HG02852 (cell line): Measurements from ENCODE around the gene HPSE.
"Not testable (repeated sequence)": the region's sequence is repeated elsewhere in the genome, so short reads cannot be mapped to it uniquely, and the experiment has no call there.

Source experiments
- ATAC-seq: cut with Tn5 transposase; IDR thresholded peaks from one replicate; pipeline ENCODE4 v1.9.1; 2021; ENCODE audit warnings: mild to moderate bottlenecking, moderate library complexity; ENCODE audit not compliant: unreplicated experiment

The HPSE gene

DNA sequence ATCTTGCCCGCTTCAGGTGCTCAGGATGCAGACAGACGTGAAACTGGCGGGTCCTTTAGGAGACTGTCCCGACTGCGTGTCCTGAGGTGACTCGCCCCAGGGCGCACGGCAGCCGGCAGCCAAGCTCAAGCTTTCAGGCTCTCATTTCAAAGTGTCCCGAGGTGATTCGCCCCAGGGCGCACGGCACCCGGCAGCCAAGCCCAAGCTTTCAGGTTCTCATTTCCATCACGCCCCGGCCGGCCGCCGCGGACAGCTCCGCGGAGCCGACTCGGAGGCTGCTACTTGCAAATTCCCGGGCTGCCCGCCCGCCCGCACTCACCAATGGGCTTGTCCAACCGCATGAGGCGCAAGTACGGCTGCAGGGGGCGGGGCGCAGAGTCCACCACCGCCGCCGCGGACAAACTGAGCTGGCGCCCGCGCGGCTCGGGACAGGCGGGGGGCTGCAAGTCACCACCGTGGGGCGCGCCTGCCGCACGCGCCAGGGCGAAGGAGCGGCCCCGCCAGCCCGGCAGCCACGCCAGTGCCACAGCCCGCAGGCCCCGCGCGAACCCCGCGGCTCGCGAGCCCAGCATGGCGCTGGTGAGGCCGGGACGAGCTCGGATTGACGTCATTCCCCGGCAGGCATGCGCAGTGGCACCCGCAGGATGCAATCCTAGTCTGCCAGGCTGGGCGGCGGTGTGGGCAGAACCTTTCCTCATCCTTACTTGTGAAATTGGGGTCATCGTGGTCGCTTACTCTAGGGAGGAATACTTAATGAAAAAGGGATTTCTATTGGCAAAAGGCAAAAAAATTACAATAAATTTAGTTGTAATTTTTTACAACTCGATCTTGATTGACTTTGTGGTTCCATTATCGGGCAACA is 50.2 kb downstream of the HPSE start, which contains the start of gene COQ2:
Gene COQ2 (minus strand): TSS at position 606 of the 862 bp plus-strand sequence. CDS start 34 bp downstream, at position 572.
- peak; percentile 87 for ATAC-seq

DNA sequence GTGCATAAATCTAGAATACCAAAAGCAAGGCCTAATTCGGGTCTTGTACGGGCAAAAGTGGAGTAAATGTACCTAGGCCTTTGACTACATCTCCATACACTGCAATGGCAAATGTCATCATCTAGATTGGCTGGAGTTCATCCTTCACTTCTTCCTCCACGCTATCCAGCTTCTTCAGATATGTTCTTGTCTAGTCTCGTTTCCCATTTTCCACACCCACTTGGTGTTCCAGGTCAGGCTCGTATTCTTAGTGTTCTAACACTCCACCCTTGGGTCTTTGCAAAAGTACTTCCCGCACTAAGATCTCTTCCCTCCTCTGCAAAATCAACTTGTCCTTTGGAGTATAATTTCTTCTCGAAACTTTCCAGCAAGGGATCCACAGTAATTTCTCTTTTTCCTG is 51.5 kb downstream of the HPSE start:
- ATAC-seq: no peak

DNA sequence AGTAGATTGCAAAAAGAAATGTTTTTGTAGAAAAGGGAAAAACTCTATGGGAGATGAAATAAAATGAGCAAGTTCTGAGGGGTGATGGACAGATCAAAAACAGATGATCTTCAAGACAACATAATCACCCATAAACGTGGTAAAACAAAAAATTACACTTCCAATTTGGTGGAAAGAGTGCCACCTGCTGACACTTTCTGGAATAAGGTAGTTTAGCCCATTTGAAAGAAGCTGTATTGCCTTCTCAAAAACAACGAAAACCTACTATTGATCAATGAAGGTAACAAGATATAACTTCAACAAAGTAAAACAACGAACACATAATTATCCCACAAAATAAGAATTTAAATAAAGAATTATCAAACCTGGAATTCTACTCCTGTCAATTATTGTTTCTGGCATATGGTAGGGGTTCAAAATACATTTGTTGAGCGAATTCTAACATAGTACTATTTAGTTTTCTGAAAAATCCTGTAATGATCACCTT is 52.6 kb downstream of the HPSE start:
- ATAC-seq: no peak

DNA sequence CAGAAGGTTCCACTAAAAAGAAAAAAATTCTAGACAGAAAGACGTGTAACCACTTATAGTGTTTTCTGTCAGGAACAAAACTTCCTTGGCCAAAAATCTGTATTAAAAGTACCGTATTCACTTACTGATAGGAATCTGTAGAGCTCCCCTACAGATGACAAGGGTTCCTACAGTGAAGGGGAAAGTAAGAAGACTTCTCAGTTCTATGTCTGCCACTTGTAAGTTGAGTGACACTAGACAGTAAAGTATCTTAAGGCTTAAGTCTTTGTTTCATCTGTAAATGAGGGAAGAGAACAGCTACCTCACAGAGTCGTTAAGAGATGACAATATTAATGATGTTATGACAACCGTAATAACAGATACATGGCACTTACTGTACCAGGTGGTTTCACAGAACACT is 53.3 kb downstream of the HPSE start:
- no peak for ATAC-seq

DNA sequence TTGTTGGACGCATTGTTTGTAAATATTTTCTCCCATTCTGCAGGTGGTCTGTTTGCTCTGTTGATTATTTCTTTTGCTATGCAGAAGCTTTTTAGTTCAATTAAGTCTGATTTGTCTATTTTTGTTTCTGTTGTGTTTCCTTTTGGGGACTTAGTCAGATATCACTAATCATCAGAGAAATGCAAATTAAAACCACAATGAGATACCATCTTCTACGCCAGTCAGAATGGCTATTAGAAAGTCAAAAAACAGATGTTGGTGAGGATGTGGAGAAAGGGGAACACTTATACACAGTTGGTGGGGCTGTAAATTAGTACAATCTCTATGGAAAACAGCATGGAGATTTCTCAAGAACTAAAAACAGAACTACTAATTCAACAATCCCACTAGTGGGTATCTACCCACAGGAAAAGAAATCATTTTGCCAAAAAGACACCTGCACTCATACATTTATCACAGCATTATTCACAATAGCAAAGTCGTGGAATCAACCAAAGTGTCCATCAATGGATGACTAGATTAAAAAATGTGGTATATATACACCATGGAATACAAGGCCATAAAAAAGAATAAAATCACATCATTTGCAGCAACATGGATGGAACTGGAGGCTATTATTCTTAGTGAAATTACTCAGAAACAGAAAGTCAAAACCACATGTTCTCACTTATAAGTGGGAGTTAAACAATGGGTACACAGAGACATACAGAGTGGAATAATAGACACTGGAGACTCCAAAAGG is 58.2 kb downstream of the HPSE start:
- ATAC-seq: peak; percentile 65

DNA sequence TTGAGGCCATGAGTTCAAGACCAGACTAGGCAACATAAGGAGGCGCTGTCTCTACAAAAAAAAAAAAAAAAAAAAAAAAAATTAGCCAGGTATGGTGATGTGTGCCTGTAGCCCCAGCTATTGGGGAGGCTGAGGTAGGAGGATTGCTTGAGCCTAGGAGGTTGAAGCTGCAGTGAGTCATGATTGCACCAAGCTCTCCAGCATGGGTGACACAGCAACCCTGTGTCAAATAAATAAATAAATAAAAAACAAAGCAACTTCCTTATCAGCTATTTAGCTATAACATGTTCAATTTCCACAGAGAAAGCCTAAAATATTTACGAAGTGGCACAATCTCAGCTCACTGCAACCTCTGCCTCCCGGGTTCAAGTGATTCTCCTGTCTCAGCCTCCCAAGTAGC is 60.7 kb downstream of the HPSE start:
- ATAC-seq: not testable (repeated sequence)

DNA sequence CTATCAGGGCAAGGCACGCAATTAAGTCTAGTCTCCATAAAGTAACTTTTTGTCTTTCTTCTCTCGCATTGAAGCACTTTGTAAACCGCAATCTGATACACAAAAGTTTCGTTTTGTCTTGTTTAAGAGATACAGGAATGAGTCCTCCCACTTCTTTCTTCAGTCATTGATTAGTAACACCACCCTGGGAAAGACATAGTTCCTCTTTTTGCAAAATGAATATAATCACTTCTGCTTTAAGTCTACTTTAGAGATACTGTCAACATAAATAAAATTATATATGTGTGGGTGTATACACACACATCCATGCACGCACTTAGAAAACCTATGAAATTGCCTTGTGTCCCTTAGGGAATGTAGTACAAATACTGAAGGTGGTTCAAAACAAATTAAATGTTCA is 61.7 kb downstream of the HPSE start:
- peak; percentile 79 for ATAC-seq

DNA sequence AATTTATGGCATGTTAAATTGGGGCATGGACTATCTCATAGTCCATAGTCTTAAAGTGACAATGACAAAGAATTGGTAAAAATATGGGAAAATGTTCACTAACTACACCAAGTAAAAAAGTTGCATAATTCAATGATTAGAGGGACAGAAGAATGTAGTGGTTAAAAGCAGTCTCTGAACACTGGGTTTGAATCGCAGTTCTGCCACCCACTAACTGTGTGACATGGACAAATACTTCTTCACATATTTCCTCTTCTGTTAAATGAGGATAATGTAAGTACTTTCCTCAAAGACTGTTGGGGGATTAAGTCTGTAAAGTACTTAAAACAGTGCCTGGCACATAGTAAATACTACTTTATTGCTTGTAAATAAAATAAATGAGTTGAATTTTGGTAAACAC is 65.4 kb downstream of the HPSE start:
- no peak for ATAC-seq

DNA sequence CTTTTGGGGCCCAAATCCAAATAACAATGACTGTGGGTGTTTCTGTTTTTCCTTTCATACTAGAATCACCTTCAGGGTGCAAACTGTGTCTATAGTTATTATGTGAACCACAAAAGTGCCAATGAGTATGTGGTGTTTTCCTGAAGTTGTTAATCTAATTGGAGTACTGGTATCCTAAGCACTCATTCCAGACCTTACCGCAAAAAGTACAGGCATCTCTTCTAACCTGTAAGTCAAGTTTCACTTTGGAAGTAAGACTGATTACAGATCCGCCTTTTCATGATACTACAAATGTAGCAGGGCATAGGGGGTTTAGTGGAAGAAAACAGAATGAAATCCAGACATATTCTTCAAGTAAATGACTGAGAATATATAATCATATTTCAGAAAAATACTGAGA is 66.2 kb downstream of the HPSE start:
- ATAC-seq: no peak

DNA sequence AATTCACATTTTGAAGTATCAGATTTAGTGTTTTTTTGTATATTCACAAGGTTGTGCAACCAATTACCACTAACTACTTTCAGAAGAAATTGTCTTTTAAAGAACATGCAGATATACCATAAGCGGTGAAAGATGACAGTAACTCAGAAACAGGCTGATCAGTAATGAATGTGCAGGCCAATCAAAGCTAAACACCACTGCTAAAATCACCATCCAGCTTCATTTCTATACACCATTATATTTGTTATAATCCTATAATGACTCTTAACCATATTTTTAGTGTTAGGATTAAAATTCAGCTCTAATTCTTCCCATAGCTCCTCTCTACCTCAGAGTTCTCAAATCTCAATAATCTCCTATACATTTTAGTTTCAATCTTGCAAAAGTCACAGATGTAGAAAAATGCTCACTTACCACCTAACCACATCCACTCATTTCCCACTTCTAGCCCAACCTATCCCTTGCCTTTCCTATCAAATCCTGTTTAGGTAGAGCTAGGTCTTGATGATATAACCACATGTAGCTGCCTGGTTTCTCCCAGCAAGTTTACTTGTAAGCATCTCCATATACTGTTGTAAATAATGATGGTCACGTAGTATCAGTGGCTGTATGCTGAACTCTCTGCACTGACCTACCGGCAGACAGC is 66.7 kb downstream of the HPSE start:
- ATAC-seq: no peak

DNA sequence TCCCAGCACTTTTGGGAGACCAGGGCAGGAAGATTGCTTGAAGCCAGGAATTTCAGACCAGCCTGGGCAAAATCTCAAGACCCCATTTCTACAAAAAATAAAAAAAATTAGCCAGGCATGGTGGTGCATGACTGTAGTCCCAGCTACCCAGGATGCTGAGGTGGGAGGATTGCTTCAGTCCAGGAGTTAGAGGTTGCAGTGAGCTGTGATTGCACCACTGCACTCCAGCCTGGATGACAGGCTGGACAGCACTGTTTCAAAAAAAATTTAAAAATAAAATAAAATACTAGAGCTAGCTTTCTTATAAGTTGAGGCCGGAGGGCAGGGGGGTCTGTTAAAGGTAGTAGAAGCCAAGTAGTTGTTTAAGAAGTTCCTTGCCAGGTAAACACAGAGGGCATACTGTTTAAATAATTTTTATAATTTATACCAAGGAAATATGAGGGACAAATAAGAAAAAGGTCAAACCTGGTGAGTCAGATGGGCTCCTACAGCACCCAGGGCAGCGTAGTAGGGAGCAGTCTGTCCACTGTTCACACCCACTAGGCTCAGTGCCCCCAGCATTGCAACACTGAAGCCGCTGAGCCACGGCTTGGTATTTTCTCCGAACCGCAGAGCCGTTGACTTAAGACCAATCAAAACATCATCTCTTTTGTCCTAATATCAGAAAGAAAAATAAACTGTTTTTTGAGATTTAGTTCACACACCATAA is 67.4 kb downstream of the HPSE start:
- no peak for ATAC-seq

DNA sequence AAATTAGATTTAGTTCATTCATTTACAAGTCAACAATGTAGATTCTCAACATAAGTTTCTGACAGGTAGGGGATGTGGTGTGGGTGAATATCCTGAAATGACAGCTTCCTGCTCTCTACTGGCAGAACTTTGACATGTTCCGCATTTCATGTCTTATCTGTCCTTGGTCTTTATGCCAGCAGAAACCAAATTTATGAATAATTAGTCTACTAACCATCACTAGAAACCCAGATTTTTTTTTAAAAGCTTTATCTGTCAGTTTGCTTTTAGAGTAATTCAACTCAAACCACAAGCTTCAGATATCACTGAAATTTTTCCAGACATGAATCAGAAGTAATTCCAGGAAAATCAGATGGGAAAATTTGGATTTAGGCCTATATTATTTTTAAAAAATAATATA is 68.0 kb downstream of the HPSE start:
- peak; percentile 41 for ATAC-seq

DNA sequence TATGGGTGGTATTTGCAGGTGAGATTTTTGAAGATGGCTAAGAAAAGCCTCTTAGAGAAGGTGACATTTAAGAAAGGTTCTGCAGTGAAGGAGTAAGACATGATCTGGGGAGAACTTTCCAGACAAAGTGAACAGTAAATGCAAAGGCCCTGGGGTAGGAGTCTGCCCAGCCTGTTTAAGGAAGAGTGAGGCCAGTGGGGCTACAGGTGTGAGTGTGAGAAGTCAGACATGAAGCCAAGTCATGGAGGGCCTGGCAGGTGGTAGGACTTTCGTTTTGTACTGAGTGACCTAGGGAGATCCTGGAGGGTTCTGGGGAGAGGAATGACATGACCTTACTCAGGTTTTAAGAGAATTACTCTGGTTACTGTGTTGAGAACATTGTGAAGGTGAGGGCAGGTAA is 71.5 kb downstream of the HPSE start:
- no peak for ATAC-seq

DNA sequence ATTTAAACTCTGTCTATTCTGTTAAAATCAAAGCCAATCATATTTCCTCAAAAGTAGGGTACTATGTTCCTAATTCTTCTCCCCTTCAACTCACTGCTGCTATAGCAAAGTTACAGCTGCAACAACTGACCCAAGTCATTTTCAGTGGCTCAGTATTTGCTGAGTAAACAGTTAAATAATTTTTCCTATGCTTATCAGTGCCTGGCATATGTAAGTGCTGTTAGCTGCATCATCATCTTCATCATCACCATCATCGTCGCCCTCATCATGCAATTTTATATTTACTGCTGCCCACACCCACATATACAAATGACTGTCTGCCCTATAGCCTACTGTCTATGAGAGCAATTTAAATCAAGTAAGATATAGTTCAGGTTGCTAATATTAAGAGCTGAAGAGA is 72.0 kb downstream of the HPSE start:
- ATAC-seq: no peak

DNA sequence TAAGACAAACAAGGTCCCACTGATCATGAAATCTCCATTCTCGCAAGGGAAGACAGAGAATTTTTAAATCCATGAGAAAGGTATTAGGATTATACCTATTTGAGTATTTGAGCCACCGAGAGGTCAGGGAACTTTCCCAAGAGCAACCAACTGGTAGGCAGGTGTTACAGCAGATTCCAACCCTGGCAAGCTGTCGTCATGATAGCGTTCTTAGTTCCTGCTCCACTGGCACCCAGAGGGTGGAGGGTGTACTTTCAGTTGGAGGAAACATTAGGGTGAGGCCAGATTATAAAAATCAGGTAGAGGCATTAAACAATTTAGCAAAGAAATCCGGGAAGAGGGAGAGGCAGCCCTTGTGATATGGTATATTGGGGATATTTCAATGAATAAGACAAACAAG is 73.3 kb downstream of the HPSE start:
- ATAC-seq: no peak

DNA sequence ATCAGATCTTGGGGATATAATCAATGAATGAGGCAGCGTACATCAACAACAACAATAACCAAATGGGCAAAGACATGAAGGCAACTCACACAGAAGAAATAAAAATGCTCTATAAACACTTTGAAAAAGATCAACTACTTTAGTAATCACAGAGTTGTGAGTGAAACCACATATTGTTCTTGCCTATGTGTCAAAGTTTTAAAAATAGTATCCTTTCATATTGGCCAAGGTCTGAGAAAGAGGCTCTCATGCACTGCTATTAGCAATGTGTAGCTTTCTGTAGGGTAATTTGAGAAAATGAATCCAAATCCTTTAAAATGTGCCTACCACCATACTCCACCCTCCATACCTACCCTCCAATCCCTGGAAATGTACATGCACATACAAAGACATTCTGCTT is 75.1 kb downstream of the HPSE start:
- ATAC-seq: no peak

DNA sequence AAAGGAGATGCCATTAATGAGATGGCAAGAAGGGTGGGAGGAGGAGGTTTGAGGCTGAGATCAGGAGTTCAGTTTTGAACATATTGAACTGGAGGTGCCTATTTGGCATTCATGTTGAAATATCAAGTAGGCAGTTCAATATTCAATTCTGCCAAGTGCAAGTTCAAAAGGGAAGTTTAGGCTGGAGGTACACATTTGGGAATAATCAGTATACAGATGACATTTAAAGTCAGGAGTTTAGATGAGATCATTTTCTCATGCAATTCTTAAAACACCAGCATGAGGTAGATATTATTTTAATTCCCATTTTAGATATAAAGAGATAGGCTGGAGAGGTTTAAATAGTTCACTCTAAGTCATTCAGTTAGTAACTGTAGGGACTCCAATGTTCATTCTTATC is 76.2 kb downstream of the HPSE start:
- no peak for ATAC-seq

DNA sequence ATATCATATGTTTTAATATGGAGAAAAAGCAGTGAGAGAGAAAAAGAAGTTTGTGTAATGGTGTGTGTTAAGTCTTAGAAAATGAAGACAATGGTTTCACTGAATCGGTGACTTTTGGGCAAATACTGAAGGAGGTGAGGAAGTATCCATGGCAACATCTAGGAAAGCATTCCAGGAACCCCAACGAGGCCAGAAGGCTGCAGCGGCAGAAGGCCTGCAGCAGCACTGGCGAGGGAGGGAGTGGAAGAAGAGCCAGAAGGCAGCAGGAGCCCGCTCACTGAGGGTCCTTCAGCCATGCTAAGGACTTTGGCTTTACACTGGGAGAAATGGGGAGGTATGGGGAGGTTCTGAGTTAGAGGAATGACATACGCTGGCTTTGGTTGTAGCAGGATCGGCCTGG is 76.8 kb downstream of the HPSE start:
- no peak for ATAC-seq

DNA sequence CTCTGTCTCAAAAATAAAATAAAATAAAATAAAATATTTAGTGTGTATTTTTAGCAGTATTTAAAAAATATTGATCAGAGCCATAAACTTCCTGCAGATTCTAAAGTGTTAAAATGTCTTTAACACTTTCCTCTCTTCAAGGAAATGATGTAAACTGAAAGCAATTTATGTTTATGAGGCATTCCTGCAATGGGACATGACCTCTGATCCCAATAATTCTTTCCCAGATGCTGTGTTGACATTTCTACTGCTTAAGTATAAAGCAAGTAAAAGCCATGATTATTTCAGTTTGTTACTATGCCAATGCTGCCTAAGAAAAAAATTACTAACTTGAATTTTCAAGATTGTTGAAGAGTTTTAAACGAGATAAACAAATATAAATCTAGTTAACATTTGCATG is 79.1 kb downstream of the HPSE start:
- no peak for ATAC-seq

DNA sequence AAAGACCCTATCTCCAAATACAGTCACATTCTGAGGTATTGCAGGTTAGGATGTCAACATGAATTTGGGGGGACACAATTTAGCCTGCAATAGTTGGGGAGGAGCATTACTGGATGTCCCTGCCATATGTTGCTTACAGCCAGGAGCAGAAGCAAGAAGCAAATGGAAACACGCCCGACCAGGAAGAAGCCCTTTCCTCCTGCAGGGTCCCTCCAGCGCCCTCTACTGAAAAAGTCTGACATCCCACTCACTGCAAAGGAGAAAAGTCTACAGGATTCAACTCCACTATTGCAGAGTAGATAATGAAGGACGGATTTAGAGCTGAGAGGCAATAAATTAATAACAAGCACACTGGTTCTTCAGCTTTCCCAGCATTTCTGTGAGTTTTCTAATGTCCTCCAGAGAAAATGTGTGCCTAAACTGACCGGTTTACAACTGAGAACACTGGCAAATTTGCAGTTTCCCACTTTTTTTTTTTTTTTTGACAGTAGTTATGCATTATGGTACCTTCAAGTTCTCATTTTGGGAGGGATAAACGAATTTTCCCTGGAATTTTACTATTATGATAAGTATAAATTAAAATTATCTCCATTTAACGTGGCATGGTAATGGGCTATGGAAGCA is 81.8 kb downstream of the HPSE start:
- peak; percentile 50 for ATAC-seq

DNA sequence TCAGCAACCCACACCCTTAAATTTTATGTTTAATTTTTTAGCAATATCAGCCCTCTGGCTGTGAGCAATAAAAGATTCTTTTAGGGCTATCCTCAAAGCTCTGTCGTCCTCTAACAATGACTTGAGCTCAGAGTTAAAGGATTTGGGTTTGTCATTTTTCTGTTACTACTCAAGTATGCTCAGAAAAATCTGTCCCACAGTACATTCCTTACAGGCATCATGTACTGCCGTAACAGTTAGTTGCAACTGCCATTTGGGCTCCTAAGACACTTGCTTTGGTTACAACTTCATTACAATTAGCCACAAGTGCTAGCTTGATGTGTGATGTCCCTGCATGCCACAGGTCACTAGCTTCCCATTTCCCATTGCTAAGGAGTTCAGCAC is 83.2 kb downstream of the HPSE start:
- no peak for ATAC-seq
